ENCODE results near the gene SRP54.
"Not testable (repeated sequence)": the region's sequence is repeated elsewhere in the genome, so short reads cannot be mapped to it uniquely, and the experiment has no call there.

The SRP54 gene

GRCh38 chr14:34985740-34986139 lies 2.9 kb downstream of the SRP54 start:
- no peak for DNase-seq

GRCh38 chr14:34987180-34987579 lies 4.4 kb downstream of the SRP54 start:
- no peak for DNase-seq

GRCh38 chr14:34989762-34990161 lies 7.0 kb downstream of the SRP54 start:
- no peak for DNase-seq

- DNase-seq: no peak
These were observed 10.6 kb downstream of the SRP54 start for GRCh38 chr14:34993426-34993825.

- no peak for DNase-seq
These were observed 11.9 kb downstream of the SRP54 start for GRCh38 chr14:34994668-34995067.

GRCh38 chr14:34997762-34998161 lies 15.0 kb downstream of the SRP54 start:
- peak; percentile 86 for DNase-seq

- DNase-seq: no peak
These were observed 16.7 kb downstream of the SRP54 start for GRCh38 chr14:34999500-34999899.

GRCh38 chr14:35001621-35002020 lies 18.8 kb downstream of the SRP54 start:
- no peak for DNase-seq

- DNase-seq: no peak
These were observed 22.0 kb downstream of the SRP54 start for GRCh38 chr14:35004839-35005238.

- no peak for DNase-seq
These were observed 33.8 kb downstream of the SRP54 start for GRCh38 chr14:35016568-35016967.

- no peak for DNase-seq
These were observed 37.9 kb downstream of the SRP54 start for GRCh38 chr14:35020713-35021112.

- DNase-seq: no peak
These were observed 45.6 kb downstream of the SRP54 start for GRCh38 chr14:35028435-35028834.

GRCh38 chr14:35032562-35032961 lies 49.8 kb downstream of the SRP54 start:
- no peak for DNase-seq

GRCh38 chr14:35034440-35034833 lies 51.6 kb downstream of the SRP54 start:
- DNase-seq: no peak

GRCh38 chr14:35034944-35035554 lies 52.3 kb downstream of the SRP54 start:
- DNase-seq: not testable (repeated sequence)

GRCh38 chr14:35038312-35038711 lies 55.5 kb downstream of the SRP54 start:
- DNase-seq: not testable (repeated sequence)

GRCh38 chr14:35042632-35043031 lies 59.8 kb downstream of the SRP54 start:
- no peak for DNase-seq

GRCh38 chr14:35043046-35043445 lies 60.3 kb downstream of the SRP54 start:
- DNase-seq: no peak

GRCh38 chr14:35044939-35045797 lies 62.4 kb downstream of the SRP54 start:
- no peak for DNase-seq

- no peak for DNase-seq
These were observed 62.9 kb downstream of the SRP54 start for GRCh38 chr14:35045798-35046047.

GRCh38 chr14:35046048-35046750 lies 63.4 kb downstream of the SRP54 start, which contains the start of gene FAM177A1:
TSS of gene FAM177A1 (plus strand) at chr14:35046272. CDS start at chr14:35046464, 192 bp downstream.
- DNase-seq: peak; percentile 96

GRCh38 chr14:35046751-35047536 lies 64.2 kb downstream of the SRP54 start:
- DNase-seq: peak; percentile 32

GRCh38 chr14:35047976-35048513 lies 65.3 kb downstream of the SRP54 start:
- no peak for DNase-seq

Measured in NCI-H524 treated with DMSO at 0.1 percent for 48 hours (cell line).